Activated CD8-positive, alpha-beta memory T cell treated with anti-CD3 and anti-CD28 coated beads, Interleukin-2, amount 50 U/mL, for 24 hours (primary cell): ENCODE measurements around the gene MAGEL2.
"Not testable (repeated sequence)": the region's sequence is repeated elsewhere in the genome, so short reads cannot be mapped to it uniquely, and the experiment has no call there.

Experiments
- DNase-seq: peaks from one replicate; pipeline ENCODE4 v3.0.0-alpha.2; 2020; ENCODE audit errors: extremely low read depth

The MAGEL2 gene

DNA sequence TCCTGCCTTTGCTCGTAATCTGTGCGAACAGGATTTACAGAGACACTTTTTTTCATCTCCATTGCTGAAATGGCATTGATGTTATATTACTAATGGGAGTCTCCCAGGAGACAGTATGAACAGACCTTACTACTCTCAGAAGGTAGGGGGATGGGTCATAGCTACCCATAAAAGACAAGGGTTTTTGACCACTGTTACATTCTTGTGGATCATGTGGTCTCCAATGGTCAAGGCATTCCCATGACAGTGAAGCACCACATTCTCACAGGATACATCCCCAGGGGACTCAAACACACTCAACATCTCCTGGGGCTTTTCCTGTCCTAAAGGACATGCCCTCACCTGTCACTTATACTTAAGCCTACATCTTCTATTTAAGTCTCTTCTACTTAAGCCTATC is 41.4 kb downstream of the MAGEL2 start:
- DNase-seq: no peak

DNA sequence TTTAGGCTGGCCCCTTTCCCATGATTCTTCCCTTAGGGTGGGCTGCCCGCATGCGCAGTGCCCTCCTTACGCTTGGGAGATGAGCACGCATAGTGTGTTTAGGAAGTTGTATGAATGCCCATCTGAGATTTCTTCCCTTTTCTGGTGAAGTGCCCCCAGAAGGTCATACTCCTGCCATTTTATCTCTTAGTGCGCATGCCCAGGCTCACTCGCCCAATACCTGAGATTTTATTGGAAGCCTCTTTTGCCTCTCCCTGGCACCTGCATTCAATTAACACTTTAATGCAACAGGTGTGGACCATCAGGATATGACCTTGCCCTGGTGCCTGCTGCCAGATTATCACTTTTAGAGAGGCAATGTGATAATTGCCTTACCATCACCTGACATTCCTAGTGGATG is 45.5 kb downstream of the MAGEL2 start:
- DNase-seq: no peak

DNA sequence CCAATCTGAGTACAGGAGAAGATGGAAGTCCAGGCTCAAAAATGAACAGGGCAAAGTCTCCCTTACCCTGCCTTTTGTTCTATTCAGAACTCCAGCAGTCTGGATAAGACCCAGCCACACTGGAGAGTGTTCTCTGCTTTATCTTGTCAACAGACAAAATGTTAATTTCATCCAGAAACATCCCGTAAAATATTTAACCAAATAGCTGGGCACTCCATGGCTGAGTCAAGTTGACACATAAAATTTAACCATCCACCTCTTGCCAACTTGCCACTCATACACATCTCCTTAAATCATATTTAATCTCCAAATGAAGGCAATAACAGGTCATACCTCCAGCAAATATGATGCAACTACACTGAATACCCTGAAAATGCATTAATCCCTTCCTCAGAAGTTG is 48.6 kb downstream of the MAGEL2 start:
- DNase-seq: no peak

DNA sequence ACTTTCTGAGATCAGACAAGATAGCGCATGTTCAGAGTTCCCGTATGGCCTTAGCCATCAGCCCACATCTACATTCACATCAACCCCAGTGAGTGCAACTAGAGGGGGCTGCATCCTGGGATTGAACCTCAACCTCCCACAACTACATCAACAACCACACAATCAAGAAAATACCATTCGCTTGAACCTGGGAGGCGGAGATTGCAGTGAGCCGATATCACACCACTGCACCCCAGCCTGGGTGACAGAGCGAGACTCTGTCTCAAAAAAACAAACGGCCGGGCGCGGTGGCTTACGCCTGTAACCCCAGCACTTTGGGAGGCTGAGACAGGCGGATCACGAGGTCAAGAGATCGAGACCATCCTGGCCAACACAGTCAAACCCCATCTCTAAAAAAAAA is 50.4 kb downstream of the MAGEL2 start:
- DNase-seq: not testable (repeated sequence)

DNA sequence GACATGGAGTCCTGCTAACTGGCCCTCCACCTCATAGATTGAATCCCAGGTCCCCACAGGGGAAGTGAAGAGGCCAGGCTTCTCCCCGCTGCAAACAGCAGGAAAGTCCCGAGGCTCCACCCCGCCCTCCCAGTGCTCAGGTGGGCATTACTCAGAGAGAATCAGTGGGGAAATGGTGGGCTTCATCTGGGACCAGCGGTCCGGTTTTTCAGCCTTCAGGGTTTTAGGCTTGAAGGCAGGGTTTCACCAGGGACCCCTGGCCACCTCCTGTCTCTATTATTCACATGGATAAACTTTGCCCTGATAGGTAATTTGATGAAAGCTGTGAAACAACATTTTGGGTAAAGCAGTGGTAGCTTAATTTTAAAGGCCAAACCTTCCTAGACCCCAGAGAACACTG is 50.9 kb downstream of the MAGEL2 start:
- DNase-seq: no peak

DNA sequence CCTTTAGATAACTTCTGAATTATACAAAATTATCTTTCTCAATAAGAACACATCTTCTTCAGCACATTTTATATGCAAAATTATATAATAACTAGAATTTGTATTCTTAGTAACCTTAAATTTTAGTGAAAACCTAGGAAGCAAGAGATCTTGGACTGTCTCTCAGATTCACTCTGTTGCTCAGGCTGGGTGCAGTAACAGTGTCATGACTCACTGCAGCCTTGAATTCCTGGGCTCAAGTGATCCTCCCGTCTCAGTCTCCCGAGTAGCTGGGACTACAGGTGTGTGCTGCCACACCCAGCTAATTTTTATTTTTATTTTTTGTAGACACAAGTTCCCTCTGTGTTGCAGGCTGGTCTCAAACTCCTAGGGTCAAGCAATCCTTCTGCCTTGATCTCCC is 52.3 kb downstream of the MAGEL2 start:
- DNase-seq: no peak

DNA sequence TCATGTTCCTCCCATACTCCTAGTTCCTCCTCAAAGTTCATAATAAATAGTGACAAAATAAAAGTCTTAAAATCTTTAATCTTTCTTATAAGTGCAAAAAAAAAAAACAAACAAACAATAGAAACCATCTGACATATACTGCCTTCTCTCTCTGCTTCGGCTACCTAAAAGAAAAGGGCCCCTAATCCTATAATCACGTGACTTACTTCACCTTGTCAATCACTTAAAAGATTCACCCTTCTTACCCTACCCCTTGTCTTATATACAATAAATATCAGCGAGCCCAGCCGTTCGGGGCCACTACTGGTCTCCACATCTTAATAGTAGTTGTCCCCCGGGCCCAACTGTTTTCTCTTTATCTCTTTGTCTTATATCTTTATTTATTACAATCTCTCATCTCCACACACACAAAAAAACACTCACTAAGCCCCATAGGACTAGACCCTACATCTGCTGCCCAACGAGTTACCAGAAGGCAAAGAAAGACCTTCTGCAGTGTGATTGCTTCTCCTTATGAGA is 53.4 kb downstream of the MAGEL2 start:
- DNase-seq: no peak
